Naive B cell (primary cell): ENCODE results near the gene ADAMTS18. TPM values are rescaled to one million over a fixed set of nuclear protein-coding genes. Genes with fewer than 3 reads are reported as not detected.
"Not testable (repeated sequence)": the region's sequence is repeated elsewhere in the genome, so short reads cannot be mapped to it uniquely, and the experiment has no call there.

ENCODE experiments used
- ATAC-seq, 2 donors: fragments of 150-1000 bp; cut with Tn5 transposase; 2 replicates each; pipeline ENCODE4 v1.10.0; 2021; ENCODE audit warnings: low read depth in 2 of 2, mild to moderate bottlenecking in 2 of 2, moderate library complexity in 2 of 2
- DNase-seq: peaks from one replicate; pipeline ENCODE4 v3.0.0; 2022
- H3K27ac Mint-ChIP-seq, 6 donors: one replicate each; pipeline ENCODE4 v1.8.0; 2020 to 2022; ENCODE audit warnings: mild to moderate bottlenecking in 6 of 6, mixed read lengths in 6 of 6, moderate library complexity in 5 of 6, inconsistent platforms in 2 of 6
- H3K27me3 Mint-ChIP-seq, 3 donors: one replicate each; pipeline ENCODE4 v1.8.0; 2021 to 2022; ENCODE audit warnings: mixed read lengths in 3 of 3, mild to moderate bottlenecking in 1 of 3
- H3K36me3 Mint-ChIP-seq, 2 donors: one replicate each; pipeline ENCODE4 v1.8.0; 2020 to 2022; ENCODE audit warnings: mixed read lengths in 2 of 2, inconsistent platforms in 1 of 2, mild to moderate bottlenecking in 1 of 2
- H3K4me1 Mint-ChIP-seq, 3 donors: one replicate each; pipeline ENCODE4 v1.8.0; 2020 to 2022; ENCODE audit warnings: mixed read lengths in 3 of 3, inconsistent platforms in 1 of 3, mild to moderate bottlenecking in 1 of 3, moderate library complexity in 1 of 3
- H3K4me3 Mint-ChIP-seq, 8 donors: one replicate each; pipeline ENCODE4 v1.8.0; 2020 to 2022; ENCODE audit warnings: mild to moderate bottlenecking in 8 of 8, mixed read lengths in 8 of 8, moderate library complexity in 8 of 8, inconsistent platforms in 2 of 8
- H3K9me3 Mint-ChIP-seq, 7 donors: one replicate each; pipeline ENCODE4 v1.8.0; 2020 to 2022; ENCODE audit warnings: mixed read lengths in 7 of 7, mild to moderate bottlenecking in 5 of 7, inconsistent platforms in 2 of 7, moderate library complexity in 1 of 7
- polyA plus RNA-seq, 6 donors: library from polyadenylated mRNA; unstranded; fragments of 300-500 nt; fragmentation: Illumina TruSeq; gene quantifications; one replicate each; pipeline ENCODE4 v1.2.3, GENCODE V29; 2021; ENCODE audit warnings: low read depth in 6 of 6

ADAMTS18 gene
- polyA plus RNA-seq, 6 donors from 2014 or later = not detected

- Mint-ChIP-seq H3K27ac (no peak overlapping the region), H3K9me3 (peaks cover 0 to 5% (median 0%) of the 10 kb centered on the region in 7 donors), H3K36me3 (no peaks in the 10 kb centered on the region), H3K27me3 (peaks cover 37 to 58% (median 47%) of the 10 kb centered on the region in 3 donors), H3K4me1 (peaks cover 12 to 44% (median 38%) of the 10 kb centered on the region in 3 donors), H3K4me3 (no peak overlapping the region)
- no peak for DNase-seq
- no peak for ATAC-seq
Measured at GRCh38 chr16:77300256-77300655, 134.6 kb downstream of the ADAMTS18 start.

GRCh38 chr16:77299395-77299794 lies 135.4 kb downstream of the ADAMTS18 start:
- Mint-ChIP-seq H3K36me3 (no peaks in the 10 kb centered on the region), H3K4me1 (peaks cover 12 to 46% (median 38%) of the 10 kb centered on the region in 3 donors), H3K27ac (no peak overlapping the region), H3K4me3 (peak overlapping the region in 4 of 8 donors; percentile 1 to 47 (median 27)), H3K27me3 (peaks cover 43 to 64% (median 45%) of the 10 kb centered on the region in 3 donors), H3K9me3 (peaks cover 0 to 5% (median 0%) of the 10 kb centered on the region in 7 donors)
- DNase-seq = peak; percentile 7
- ATAC-seq = peak; percentile 62 to 92

- Mint-ChIP-seq H3K4me3 (peak overlapping the region in 3 of 8 donors; percentile 32 to 80 (median 67)), H3K27ac (no peak overlapping the region), H3K9me3 (peaks cover 0 to 5% (median 0%) of the 10 kb centered on the region in 7 donors), H3K4me1 (peaks cover 12 to 46% (median 38%) of the 10 kb centered on the region in 3 donors), H3K27me3 (peaks cover 48 to 67% (median 50%) of the 10 kb centered on the region in 3 donors), H3K36me3 (no peaks in the 10 kb centered on the region)
- no peak for DNase-seq
- ATAC-seq = no peak
Measured at GRCh38 chr16:77298418-77299360, 136.1 kb downstream of the ADAMTS18 start.

GRCh38 chr16:77297996-77298395 lies 136.8 kb downstream of the ADAMTS18 start:
- ATAC-seq (no peak), DNase-seq (no peak)
- H3K9me3 Mint-ChIP-seq = peaks cover 0 to 5% (median 0%) of the 10 kb centered on the region in 7 donors
- H3K27me3 Mint-ChIP-seq = peaks cover 41 to 67% (median 54%) of the 10 kb centered on the region in 3 donors
- H3K4me1 Mint-ChIP-seq = peaks cover 12 to 43% (median 36%) of the 10 kb centered on the region in 3 donors
- peak overlapping the region in 2 of 8 donors; percentile 67 to 80 for H3K4me3 Mint-ChIP-seq
- H3K36me3 Mint-ChIP-seq = no peaks in the 10 kb centered on the region
- H3K27ac Mint-ChIP-seq = no peak overlapping the region

DNA sequence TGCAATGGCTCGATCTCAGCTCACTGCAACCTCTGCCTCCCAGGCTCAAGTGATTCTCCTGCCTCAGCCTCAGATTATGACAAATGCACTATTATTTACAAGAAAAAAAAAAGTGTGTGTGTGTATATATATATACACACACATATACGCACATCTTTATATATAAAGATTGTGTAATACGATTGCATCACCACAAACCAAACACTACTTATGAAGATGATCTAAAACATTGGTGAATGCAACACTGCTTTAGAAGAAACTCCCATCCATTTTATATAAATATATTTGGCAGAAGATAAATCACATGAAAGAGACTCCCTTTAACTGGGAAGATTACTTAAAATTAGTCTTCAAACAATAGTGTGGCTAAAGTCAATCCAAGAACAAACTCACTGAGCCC lies 138.9 kb downstream of the ADAMTS18 start:
- Mint-ChIP-seq H3K27me3 (peaks cover 48 to 66% (median 51%) of the 10 kb centered on the region in 3 donors), H3K9me3 (peaks cover 0 to 5% (median 0%) of the 10 kb centered on the region in 7 donors), H3K4me1 (peaks cover 12 to 29% (median 26%) of the 10 kb centered on the region in 3 donors), H3K27ac (no peak overlapping the region), H3K4me3 (no peak overlapping the region), H3K36me3 (no peaks in the 10 kb centered on the region)
- ATAC-seq = no peak
- no peak for DNase-seq

DNA sequence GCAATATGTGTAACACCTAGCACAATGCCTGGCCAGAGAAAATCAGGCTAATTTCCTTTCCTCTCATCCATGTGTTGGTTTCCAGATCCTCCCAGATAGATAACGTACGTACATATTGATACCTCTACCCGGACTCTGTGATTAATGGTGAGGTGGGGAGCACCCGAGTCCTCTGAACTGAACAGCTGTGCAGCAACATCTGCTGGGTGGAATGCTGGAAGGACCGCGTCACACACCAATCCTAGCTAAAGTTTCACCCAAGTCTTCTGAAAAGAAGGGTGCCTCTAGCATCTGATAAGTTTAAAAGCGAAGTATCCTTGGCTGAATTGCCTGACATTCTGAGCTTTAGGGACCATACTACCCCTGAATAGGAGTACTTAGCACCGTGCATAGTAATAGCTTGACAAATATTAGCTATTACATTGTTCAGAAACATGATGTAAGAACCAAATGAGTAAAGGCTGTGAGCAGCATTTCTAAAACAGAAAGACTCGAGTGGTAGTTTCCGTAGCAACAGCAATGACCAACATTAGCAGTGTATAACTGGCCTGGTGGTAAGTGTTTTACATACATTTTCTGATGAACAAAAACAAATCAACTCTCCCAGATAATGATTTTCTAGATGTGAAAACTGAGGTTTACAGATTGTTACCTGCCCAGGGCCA lies 144.3 kb downstream of the ADAMTS18 start:
- Mint-ChIP-seq H3K27me3 (peaks cover 52 to 70% (median 59%) of the 10 kb centered on the region in 3 donors), H3K36me3 (no peaks in the 10 kb centered on the region), H3K4me3 (no peak overlapping the region), H3K27ac (no peak overlapping the region), H3K4me1 (peaks cover 0 to 5% (median 0%) of the 10 kb centered on the region in 3 donors), H3K9me3 (peaks cover 0 to 3% (median 0%) of the 10 kb centered on the region in 7 donors)
- DNase-seq = no peak
- no peak for ATAC-seq

GRCh38 chr16:77289331-77289809 lies 145.5 kb downstream of the ADAMTS18 start:
- Mint-ChIP-seq H3K36me3 (no peaks in the 10 kb centered on the region), H3K27ac (no peak overlapping the region), H3K4me3 (no peak overlapping the region), H3K4me1 (no peaks in the 10 kb centered on the region), H3K27me3 (peaks cover 45 to 58% (median 57%) of the 10 kb centered on the region in 3 donors), H3K9me3 (no peaks in the 10 kb centered on the region)
- ATAC-seq = no peak
- no peak for DNase-seq

GRCh38 chr16:77288222-77288621 lies 146.6 kb downstream of the ADAMTS18 start:
- H3K36me3 Mint-ChIP-seq = no peaks in the 10 kb centered on the region
- ATAC-seq = no peak

DNA sequence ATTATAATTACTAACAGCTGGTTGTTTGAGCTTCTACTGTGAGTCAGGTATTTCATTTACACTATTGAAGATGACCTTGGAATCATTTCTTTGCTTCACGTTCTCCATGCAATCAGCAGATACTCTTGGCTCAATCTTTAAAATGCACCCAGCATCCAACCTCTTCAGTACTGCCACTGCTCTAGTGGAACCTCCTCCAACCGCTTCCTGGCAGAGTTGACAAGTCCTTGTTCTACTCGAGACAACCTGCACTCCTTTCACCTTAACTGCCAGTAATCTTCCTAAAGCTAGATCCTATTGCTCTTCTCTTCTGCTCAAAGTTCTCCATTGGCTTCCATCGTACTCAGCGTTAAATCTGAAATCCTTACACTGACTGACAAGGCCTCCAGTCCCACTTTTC lies 149.2 kb downstream of the ADAMTS18 start:
- H3K36me3 Mint-ChIP-seq = no peaks in the 10 kb centered on the region
- no peaks in the 10 kb centered on the region for H3K4me1 Mint-ChIP-seq
- H3K9me3 Mint-ChIP-seq = no peaks in the 10 kb centered on the region
- no peak for ATAC-seq
- H3K4me3 Mint-ChIP-seq = no peak overlapping the region
- no peak for DNase-seq
- peaks cover 19 to 34% (median 31%) of the 10 kb centered on the region in 3 donors for H3K27me3 Mint-ChIP-seq
- H3K27ac Mint-ChIP-seq = peak overlapping the region in 1 of 6 donors; percentile 12

More at GRCh38 chr16:77288222-77288621, 146.6 kb downstream of the ADAMTS18 start:
- no peaks in the 10 kb centered on the region for H3K9me3 Mint-ChIP-seq
- H3K4me3 Mint-ChIP-seq = no peak overlapping the region
- DNase-seq = no peak
- peaks cover 37 to 53% (median 49%) of the 10 kb centered on the region in 3 donors for H3K27me3 Mint-ChIP-seq
- H3K27ac Mint-ChIP-seq = no peak overlapping the region
- H3K4me1 Mint-ChIP-seq = no peaks in the 10 kb centered on the region

- Mint-ChIP-seq H3K4me1 (peaks cover 0 to 3% (median 0%) of the 10 kb centered on the region in 3 donors), H3K27ac (no peak overlapping the region), H3K9me3 (no peaks in the 10 kb centered on the region), H3K4me3 (no peak overlapping the region), H3K27me3 (peaks cover 10 to 22% (median 13%) of the 10 kb centered on the region in 3 donors), H3K36me3 (no peaks in the 10 kb centered on the region)
- ATAC-seq (no peak), DNase-seq (no peak)
Measured at GRCh38 chr16:77282345-77282744, 152.5 kb downstream of the ADAMTS18 start.

DNA sequence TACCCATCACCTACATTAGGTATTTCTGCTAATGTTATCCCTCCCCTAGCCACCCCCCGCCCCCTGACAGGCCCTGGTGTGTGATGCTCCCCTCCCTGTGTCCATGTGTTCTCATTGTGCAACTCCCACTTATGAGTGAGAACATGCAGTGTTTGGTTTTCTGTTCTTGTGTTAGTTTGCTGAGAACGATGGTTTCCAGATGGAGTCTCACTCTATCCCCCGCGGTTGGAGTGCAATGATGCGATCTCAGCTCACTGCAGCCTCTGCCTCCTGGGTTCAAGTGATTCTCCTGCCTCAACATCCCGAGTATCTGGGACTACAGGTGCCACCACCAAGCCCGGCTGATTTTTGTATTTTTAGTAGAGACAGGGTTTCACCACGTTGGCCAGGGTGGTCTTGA lies 155.5 kb downstream of the ADAMTS18 start:
- not testable (repeated sequence) for H3K4me3 Mint-ChIP-seq, H3K4me1 Mint-ChIP-seq, H3K36me3 Mint-ChIP-seq, ATAC-seq, H3K27ac Mint-ChIP-seq, H3K9me3 Mint-ChIP-seq, H3K27me3 Mint-ChIP-seq, DNase-seq

DNA sequence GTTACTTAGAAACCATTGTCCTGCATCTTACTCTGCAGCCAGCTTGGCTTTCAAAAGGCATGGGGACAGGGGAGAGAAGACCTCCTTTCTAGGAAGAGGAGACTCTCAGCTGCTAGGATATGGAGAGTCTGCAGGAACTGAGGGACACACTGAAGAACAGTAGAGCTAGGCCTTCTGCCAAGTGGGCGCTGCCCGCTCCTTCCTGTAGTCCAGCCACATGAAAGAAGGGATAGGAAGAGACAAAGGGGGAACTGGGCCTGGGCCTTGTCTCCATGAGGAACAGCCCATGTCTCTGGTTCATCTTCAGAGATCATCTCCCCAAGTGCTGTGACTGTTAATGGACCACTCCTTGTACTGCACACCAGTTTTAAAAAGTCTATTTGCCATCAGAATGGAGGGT lies 157.3 kb downstream of the ADAMTS18 start:
- ATAC-seq (no peak), DNase-seq (no peak)
- Mint-ChIP-seq H3K36me3 (no peaks in the 10 kb centered on the region), H3K27me3 (peaks cover 2 to 12% (median 6%) of the 10 kb centered on the region in 3 donors), H3K9me3 (no peaks in the 10 kb centered on the region), H3K27ac (no peak overlapping the region), H3K4me3 (no peak overlapping the region), H3K4me1 (peaks cover 0 to 5% (median 0%) of the 10 kb centered on the region in 3 donors)

DNA sequence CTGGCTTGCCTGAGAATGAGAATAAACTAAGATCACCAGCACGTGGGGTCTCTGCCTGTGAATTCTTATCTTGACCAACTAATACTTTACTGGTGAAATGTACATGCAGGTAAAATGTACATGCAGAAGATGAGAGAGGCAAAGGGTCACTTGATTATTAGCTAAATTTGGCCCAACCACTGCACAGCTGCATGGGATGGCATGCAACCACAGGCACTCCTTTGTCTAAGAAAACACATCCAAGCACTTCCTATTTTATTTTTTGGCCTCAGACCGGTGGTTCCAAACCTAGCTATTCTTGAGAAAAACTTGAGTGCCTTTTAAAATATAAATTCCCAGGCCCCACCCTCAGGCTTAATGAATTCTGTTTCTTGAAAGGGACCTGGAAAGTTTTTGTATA lies 157.7 kb downstream of the ADAMTS18 start:
- Mint-ChIP-seq H3K4me1 (peaks cover 0 to 5% (median 0%) of the 10 kb centered on the region in 3 donors), H3K36me3 (no peaks in the 10 kb centered on the region), H3K9me3 (no peaks in the 10 kb centered on the region), H3K4me3 (peak overlapping the region in 1 of 8 donors; percentile 23), H3K27me3 (peaks cover 7 to 16% (median 11%) of the 10 kb centered on the region in 3 donors), H3K27ac (no peak overlapping the region)
- DNase-seq (no peak), ATAC-seq (no peak)
